A673 (cell line): ENCODE results near the gene PACRG. TPM values are rescaled to one million over a fixed set of nuclear protein-coding genes. Genes with fewer than 3 reads are reported as not detected.
"Not testable (repeated sequence)": the region's sequence is repeated elsewhere in the genome, so short reads cannot be mapped to it uniquely, and the experiment has no call there.

Source experiments
- BruUV-seq: library from RNA; stranded (reverse); fragments of 400-500 nt; replicated peaks from 2 replicates; lab custom pipeline; 2021; lab: Mats Ljungman, UMichigan
- CTCF ChIA-PET: fragments of 300-600 bp; sonication (Branson Sonifier 250); formaldehyde crosslinking; loops from one replicate; lab custom pipeline; 2022; ENCODE audit warnings: antibody characterized with exemption; lab: Charles Lee
- POLR2A ChIA-PET: fragments of 300-600 bp; sonication (Branson Sonifier 250); formaldehyde crosslinking; loops from one replicate; lab custom pipeline; 2022; ENCODE audit warnings: antibody characterized with exemption; ENCODE audit not compliant: low non-redundant PET; lab: Charles Lee
- DNase-seq: peaks from one replicate; pipeline ENCODE4 v3.0.0-alpha.2; 2015; ENCODE audit warnings: low spot score
- H3K27ac ChIP-seq: fragments of 200-600 bp; sonication (generic); 2 replicates; pipeline ENCODE4 v1.5.1; 2016; ENCODE audit warnings: mixed run types, low read depth, mild to moderate bottlenecking, mixed read lengths, antibody characterized with exemption, low read length; ENCODE audit not compliant: poor library complexity, severe bottlenecking
- H3K27me3 ChIP-seq: fragments of 200-600 bp; sonication (generic); replicated peaks from 2 replicates; pipeline ENCODE4 v1.6.1; 2017; ENCODE audit warnings: mixed run types, low read depth, mild to moderate bottlenecking, mixed read lengths, antibody characterized with exemption, low read length; ENCODE audit not compliant: insufficient read depth, poor library complexity
- H3K36me3 ChIP-seq: fragments of 200-600 bp; sonication (generic); 2 replicates; pipeline ENCODE4 v1.6.1; 2016; ENCODE audit warnings: mixed run types, mild to moderate bottlenecking, mixed read lengths, antibody characterized with exemption, low read length; ENCODE audit not compliant: insufficient read depth, poor library complexity, severe bottlenecking
- H3K4me1 ChIP-seq: fragments of 200-600 bp; sonication (generic); 2 replicates; pipeline ENCODE4 v1.6.1; 2017; ENCODE audit warnings: mixed run types, mild to moderate bottlenecking, mixed read lengths, antibody characterized with exemption, low read length; ENCODE audit not compliant: insufficient read depth, poor library complexity, severe bottlenecking
- H3K4me3 ChIP-seq: fragments of 200-600 bp; sonication (generic); 2 replicates; pipeline ENCODE4 v1.5.1; 2016; ENCODE audit warnings: low read depth, mixed run types, mild to moderate bottlenecking, mixed read lengths, low read length; ENCODE audit not compliant: poor library complexity, severe bottlenecking
- H3K9me3 ChIP-seq: fragments of 200-600 bp; sonication (generic); 2 replicates; pipeline ENCODE4 v1.6.1; 2016; ENCODE audit warnings: mixed run types, low read depth, mild to moderate bottlenecking, mixed read lengths, antibody characterized with exemption, low read length; ENCODE audit not compliant: poor library complexity, severe bottlenecking
- EZH2 ChIP-seq: fragments of 200-600 bp; sonication (generic); IDR thresholded peaks from 2 replicates; pipeline ENCODE4 v1.6.1; 2017; ENCODE audit warnings: borderline replicate concordance, low read depth, mild to moderate bottlenecking, mixed read lengths, antibody characterized with exemption, low read length; ENCODE audit not compliant: poor library complexity, severe bottlenecking
- intact Hi-C: fragments of 100-400 bp; cut with micrococcal nuclease; formaldehyde crosslinking; loops from one replicate; pipeline ENCODE4 v1.10.0; 2022; ENCODE audit not compliant: unreplicated experiment
- total RNA-seq: library from RNA; stranded (reverse); gene quantifications from 2 replicates; pipeline ENCODE4 v1.2.3, GENCODE V29; 2021
- TF ChIP-seq, protein P1 (sequence below): fragments of 300-800, 200-600 bp; sonication (generic); conservative IDR thresholded peaks from 2 replicates; pipeline ENCODE4 v1.5.1; 2017; ENCODE audit warnings: low read depth, mild to moderate bottlenecking, antibody characterized with exemption, low read length, moderate library complexity, mixed read lengths

Gene PACRG
- total RNA-seq, 1 experiment from 2014 or later: not detected

DNA sequence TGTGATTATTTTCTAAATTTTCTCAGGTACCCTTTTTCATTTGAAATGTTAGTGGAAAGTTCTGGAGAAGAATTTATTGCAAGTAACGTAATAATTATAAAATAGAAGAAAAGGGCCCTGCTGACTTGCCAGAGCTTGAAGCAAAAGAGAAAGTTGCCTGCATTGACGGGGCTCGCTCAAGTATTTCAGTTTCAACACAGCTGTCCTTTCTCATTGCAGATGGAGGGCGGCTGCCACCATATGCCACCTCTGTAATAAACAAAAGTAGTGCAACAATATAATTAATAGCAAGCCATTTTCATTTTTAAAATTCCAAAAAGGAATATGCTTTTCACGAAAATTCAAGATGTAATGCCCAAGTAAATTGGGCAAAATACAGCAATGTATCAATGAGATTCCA, 246.2 kb downstream of the PACRG start:
- intact Hi-C loops: no loop called here
- Histone ChIP-seq H3K36me3 (no peaks in the 10 kb centered on the region), H3K4me3 (no peak overlapping the region), H3K4me1 (no peaks in the 10 kb centered on the region), H3K27ac (no peak overlapping the region), H3K9me3 (no peaks in the 10 kb centered on the region), H3K27me3 (no peaks in the 10 kb centered on the region)
- no TSS peak for BruUV-seq
- CTCF ChIA-PET: no interaction called here
- no peak for DNase-seq
- no peak for TF ChIP-seq EZH2
- TF ChIP-seq, protein P1, sequence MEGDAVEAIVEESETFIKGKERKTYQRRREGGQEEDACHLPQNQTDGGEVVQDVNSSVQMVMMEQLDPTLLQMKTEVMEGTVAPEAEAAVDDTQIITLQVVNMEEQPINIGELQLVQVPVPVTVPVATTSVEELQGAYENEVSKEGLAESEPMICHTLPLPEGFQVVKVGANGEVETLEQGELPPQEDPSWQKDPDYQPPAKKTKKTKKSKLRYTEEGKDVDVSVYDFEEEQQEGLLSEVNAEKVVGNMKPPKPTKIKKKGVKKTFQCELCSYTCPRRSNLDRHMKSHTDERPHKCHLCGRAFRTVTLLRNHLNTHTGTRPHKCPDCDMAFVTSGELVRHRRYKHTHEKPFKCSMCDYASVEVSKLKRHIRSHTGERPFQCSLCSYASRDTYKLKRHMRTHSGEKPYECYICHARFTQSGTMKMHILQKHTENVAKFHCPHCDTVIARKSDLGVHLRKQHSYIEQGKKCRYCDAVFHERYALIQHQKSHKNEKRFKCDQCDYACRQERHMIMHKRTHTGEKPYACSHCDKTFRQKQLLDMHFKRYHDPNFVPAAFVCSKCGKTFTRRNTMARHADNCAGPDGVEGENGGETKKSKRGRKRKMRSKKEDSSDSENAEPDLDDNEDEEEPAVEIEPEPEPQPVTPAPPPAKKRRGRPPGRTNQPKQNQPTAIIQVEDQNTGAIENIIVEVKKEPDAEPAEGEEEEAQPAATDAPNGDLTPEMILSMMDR: no peak
- POLR2A ChIA-PET: no interaction called here

GRCh38 chr6:162974685-162975084, 246.9 kb downstream of the PACRG start:
- no peaks in the 10 kb centered on the region for H3K36me3 ChIP-seq
- intact Hi-C loops: no loop called here
- ChIA-PET CTCF (no interaction called here), POLR2A (no interaction called here)
- H3K9me3 ChIP-seq: no peaks in the 10 kb centered on the region
- no peak overlapping the region for H3K27ac ChIP-seq
- H3K4me3 ChIP-seq: no peak overlapping the region
- TF ChIP-seq, protein P1: no peak
- TF ChIP-seq EZH2: no peak
- H3K4me1 ChIP-seq: no peaks in the 10 kb centered on the region
- H3K27me3 ChIP-seq: no peaks in the 10 kb centered on the region
- no peak for DNase-seq
- no TSS peak for BruUV-seq

- TF ChIP-seq, protein P1: no peak
- TF ChIP-seq EZH2: no peak
- intact Hi-C loops: no loop called here
- H3K27ac ChIP-seq: no peak overlapping the region
- H3K4me3 ChIP-seq: no peak overlapping the region
- H3K36me3 ChIP-seq: no peaks in the 10 kb centered on the region
- ChIA-PET CTCF (no interaction called here), POLR2A (no interaction called here)
- H3K9me3 ChIP-seq: no peaks in the 10 kb centered on the region
- no peaks in the 10 kb centered on the region for H3K27me3 ChIP-seq
- no TSS peak for BruUV-seq
- H3K4me1 ChIP-seq: no peaks in the 10 kb centered on the region
- DNase-seq: no peak
Measured at GRCh38 chr6:162976141-162976540, 248.4 kb downstream of the PACRG start.

- H3K4me1 ChIP-seq, DNase-seq, BruUV-seq, H3K36me3 ChIP-seq, POLR2A ChIA-PET, CTCF ChIA-PET, H3K9me3 ChIP-seq, intact Hi-C loops, H3K4me3 ChIP-seq, H3K27ac ChIP-seq, H3K27me3 ChIP-seq: not testable (repeated sequence)
Measured at GRCh38 chr6:162983234-162983633, 255.5 kb downstream of the PACRG start.
